Measurements from ENCODE around the gene ZNF322.

ZNF322 gene

DNA sequence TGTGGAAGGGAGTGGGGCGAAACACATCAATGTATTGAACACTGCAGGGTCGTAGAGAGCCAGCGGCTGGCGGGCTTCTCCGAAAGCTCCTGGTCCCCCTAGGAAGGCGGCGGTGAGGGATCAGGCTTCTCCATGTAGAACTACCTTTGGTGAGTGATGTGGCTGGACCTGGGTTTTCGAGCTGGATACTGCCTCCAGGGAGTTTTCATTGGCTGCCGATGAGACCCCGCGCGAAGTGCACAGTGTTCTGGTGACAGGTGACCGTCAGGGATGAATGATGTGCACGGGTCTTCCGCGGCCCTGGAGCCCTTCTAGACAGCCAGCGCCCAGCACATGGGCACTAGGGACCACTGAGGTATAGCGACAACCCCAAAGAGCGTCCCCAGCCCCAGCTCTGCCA is 46.3 kb downstream of the ZNF322 start:
- DNase-seq, result no peak

DNA sequence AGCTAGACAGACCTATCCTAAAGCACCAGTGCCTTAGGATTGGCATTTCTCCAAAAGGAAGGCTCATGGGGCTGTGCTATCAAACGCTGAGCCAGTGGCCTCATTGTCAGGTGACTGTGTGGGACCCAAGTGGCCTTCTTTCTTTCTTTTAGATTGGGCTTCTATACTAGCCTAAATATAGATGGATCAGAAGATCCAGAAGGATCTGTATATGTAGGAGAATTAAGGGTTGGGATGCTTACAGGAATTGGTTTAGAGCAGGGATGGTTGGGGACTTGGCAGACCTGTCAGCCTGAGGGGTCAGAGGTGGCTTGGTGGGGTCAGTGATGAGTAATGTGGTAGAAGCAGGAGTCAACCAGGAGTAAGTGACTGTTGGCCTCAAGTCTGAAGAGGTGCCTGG is 47.9 kb downstream of the ZNF322 start:
- no peak for DNase-seq

DNA sequence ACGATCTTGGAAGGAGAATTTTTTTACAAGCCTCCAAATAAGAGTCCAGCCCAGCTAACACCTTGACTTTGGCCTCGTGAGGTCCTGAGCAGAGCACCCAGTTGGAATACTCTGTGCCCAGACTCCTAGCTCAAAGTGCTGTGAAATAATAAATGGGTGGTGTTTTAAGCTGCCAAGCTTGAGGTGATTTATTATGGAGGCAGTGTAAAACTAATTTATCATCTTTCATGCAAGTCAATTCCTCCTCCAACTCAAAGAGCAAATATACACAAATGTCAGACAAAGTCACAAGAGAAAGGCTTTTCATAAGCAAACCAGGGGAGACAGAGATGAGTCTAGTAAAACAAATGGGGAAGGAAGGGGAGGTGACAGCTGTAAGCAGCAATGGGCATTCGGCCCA is 50.1 kb downstream of the ZNF322 start:
- DNase-seq, result no peak

DNA sequence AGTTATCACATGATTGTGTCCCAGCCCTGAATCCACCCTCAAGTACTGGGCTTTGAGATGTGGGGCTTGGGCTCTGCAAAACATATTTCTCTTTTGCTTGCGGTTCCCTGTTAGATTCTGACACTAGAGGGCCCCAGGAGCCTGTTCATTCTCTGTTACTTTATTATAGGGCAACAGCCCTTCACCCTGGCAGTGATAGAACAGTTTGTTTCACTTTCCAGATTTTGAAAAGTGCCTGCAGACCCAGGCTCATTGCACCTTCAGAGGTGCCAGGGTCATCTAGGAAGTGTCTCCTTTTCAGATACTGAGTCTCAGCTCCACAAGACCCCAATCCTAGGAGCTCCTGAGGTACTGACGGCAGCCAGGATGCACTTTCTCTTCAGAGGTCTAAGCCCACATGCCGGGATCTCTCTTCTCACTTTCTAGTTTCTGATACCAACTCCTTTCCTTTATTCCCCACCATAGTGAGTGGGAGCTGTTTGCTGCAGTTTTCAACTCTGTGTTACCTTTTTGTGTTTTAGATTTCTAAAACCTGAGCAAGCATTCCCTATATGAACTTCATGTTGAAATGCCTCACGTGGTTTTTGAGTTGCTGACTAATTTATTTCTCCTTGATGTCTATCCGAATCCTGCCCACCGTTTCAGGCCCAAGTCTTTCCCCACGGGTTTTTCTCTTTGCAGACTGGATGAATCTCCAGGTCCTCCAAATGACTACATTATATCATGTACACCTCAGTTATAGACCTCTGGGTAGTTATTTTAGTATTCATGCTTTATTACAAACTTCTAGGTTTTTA is 51.9 kb downstream of the ZNF322 start:
- peak; percentile 67 for DNase-seq

DNA sequence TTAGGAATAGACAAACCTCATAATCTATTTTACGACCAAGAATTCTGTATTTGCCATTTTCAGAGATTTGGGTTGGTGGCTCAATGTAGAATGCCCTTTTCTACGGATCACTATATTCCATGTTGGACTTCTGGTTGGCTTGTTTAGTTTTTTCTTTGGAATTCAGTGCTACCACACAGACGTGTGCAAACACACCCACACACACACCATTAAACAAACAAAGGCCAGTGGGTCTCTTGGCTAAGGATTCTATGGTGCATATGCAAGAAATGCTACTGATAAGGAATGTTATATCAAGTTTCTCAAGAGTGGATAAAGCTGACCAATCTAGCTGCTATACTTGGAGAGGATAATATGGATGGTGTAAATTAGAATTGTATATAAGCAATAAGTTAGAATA is 54.7 kb downstream of the ZNF322 start:
- no peak for DNase-seq

DNA sequence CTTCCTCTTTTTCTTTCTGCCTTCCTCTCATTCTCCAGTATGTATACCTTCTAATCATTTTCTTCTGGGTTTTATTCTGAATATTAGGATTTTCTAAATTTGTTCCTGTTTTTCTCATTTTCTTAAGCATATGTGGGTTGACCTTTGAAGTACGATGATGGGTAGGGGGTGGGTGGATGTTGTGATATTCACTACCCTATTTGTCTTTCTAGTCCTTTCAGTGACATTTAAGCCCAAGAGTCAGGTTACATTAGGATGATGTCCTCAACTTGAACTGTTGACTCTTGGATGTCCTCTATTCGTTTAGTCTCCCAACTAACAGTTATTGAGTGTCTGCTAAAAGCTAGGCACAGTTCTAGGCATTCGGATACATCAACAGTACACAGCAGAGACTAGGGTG is 55.5 kb downstream of the ZNF322 start:
- no peak for DNase-seq

DNA sequence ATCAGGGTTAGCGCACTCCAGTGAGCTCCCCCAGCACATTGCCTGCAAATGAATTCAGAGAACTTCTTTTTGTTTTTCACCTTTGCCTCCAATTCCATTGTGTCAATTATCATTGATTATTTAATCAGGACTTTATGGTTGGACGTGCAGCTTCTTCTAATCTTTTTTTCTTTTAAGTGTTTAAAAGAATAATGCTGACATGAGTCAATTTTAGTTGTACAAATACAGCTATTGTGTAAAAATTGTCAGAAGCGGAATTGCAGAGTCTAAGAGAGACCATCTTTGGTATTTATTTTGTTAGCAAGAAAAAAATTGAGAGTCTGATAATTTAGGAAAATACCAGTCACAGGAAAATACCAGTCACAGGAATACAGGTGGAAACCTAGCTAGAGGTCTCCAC is 57.3 kb downstream of the ZNF322 start:
- DNase-seq, result no peak

DNA sequence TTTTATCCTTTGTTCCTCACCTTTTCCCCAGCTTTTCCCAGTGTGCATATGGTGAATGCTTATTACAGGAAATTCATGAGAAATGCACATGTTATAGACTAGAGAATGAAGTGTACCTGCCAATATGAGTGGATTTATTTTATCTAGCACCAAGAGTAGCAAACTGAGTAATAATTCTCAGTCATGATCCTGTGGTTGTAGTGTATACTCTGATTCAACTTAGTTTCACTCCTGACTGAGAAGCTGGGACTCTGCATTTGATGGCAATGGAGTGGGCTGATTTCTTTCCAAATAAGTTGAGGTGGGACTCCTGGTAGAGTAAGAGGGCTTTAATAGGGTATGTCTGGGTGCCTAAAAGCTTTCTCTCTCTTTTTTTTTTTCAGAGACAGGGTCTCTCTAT is 58.8 kb downstream of the ZNF322 start:
- DNase-seq, result no peak

DNA sequence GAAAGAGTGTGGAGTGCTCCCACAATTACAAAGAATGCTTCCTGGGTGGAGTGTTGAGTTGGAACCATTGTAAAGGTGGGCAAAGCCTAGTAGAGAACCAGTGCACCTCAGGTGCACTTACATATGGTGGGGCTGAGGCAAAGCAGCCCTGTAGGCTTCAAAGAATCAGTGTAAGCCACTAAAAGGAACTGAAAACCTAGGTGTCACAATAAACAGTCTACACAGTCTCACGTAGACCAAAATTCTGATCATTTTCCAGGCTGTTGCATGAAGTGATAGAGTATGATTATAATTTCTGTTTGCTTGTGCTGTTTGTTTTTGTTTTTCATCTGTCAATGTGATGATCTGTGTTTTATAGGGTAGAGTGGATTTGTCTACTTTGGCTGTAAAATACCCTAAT is 60.0 kb downstream of the ZNF322 start:
- DNase-seq, result no peak

DNA sequence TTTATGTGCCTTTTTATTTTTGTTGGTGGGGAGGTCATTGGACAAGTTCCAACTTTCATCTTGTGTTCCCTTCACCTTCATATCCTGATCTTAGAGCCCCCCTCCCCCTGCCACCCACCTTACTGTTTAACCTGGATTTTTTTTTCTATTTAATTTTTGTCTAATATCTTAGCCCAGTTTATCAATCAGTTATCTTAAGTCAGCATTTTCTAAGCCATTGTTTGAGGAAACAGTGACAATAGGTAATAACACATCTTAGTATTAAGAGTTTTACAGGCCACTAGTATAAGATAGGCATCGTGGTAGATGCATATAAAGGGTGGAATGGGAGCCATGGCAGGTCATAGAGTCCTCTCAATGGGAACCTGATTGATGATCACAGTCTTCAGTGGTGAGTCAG is 60.4 kb downstream of the ZNF322 start:
- DNase-seq, result no peak

DNA sequence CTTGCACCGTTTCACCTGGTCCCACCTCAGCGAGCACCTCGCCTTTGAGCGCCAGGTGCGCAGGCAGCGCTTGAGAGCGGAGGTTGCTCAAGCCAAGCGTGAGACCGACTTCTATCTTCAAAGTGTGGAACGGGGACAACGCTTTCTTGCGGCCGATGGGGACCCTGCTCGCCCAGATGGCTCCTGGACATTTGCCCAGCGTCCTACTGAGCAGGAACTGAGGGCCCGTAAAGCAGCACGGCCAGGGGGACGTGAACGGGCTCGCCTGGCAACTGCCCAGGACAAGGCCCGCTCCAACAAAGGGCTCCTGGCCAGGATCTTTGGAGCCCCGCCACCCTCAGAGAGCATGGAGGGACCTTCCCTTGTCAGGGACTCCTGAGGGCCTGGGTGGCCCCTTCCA is 61.3 kb downstream of the ZNF322 start:
- DNase-seq, result no peak

DNA sequence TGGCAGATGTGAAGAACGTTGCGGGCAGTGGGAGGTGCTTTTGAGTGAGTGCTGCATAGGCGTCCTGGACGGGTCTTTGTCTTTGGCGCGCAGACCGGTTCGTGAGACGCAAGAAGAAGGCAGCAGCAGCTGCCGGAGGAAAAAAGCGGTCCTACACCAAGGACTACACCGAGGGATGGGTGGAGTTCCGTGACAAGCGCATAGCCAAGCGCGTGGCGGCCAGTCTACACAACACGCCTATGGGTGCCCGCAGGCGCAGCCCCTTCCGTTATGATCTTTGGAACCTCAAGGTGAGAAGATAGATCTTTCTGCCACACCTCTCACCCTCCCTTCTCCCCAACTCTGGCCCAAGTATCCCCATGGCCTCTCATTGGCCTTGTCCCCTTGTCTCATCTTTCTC is 61.7 kb downstream of the ZNF322 start:
- no peak for DNase-seq

DNA sequence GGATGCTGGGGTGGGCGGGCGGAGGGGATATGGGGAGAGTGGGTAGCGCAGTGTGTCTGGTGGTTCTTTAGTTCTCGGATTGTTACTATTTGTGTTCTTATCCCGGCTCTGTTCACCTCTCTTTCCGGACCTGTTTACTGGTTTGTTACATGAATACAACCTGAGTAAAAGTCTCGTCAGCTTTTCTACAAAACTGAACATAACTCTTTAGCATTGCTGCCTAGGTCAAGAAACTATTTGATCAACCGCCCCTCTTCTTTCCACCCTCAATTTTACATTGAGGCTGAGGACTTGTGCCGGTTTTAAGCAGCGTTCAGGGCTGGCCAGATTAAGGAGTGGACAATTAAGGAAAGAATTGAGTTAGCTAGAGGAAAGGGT is 62.2 kb downstream of the ZNF322 start:
- DNase-seq, result no peak

DNA sequence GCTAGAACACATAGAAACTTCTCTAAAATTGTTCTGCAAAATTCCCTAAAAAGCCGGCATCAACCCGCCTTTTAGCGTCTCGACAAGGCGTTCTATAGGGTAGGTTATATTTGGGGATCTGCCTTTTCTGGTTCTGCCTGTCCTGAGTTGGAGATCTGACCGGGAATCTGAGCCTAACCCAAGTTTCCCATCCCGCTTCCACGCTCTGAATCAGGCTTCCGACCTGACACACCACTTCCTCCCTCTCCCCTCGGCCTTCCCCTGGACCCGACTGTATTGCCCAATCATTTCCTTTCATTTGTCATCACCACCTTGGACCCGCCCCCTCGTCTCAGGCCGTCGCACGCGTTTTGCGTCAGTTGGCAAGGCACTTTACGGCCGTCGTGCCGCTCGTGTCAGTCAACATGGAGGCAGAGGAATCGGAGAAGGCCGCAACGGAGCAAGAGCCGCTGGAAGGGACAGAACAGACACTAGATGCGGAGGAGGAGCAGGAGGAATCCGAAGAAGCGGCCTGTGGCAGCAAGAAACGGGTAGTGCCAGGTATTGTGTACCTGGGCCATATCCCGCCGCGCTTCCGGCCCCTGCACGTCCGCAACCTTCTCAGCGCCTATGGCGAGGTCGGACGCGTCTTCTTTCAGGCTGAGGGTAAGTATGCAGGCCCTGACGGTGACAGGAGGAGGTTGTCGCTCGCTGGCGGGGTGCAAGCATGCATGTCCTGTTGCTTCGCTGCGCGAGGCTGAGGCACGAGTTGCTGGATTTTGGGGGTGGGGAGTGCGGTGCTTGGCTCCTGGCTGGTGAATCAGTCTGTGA is 62.8 kb downstream of the ZNF322 start, which contains the start of gene ABT1:
Gene ABT1, plus strand, starts transcription at position 375 of the 810 bp plus-strand sequence. Its CDS starts 30 bp downstream, at position 405.
- DNase-seq, result peak; percentile 96

DNA sequence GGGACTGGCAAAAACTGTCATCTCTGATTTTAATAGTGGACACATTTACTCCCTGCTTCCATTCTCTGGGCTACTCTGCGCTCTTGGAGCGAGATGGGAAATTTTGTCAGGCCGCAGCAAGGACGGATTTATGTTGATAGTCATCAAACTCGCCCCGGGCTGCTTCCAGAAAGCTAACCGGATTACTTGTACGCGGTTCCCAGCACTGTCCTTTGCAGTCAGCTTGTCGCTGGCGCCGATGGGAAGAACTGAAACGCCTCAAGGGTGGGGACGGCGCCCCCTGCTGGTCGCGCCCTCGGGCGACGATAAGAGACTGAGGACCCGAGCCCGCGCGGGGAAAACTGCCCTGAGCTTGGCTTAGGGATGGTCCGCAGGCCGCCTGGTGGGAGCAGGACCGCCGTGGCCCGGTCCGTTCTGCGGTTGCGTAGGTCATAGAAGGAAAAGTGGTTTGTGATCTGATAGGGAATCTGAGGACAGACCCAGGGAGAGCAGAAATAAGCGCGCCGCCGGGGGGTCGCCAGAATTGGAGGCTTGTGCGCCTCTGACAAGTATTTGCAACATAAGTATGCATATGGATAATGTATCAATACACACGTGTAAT is 63.8 kb downstream of the ZNF322 start:
- DNase-seq, result peak; percentile 85

DNA sequence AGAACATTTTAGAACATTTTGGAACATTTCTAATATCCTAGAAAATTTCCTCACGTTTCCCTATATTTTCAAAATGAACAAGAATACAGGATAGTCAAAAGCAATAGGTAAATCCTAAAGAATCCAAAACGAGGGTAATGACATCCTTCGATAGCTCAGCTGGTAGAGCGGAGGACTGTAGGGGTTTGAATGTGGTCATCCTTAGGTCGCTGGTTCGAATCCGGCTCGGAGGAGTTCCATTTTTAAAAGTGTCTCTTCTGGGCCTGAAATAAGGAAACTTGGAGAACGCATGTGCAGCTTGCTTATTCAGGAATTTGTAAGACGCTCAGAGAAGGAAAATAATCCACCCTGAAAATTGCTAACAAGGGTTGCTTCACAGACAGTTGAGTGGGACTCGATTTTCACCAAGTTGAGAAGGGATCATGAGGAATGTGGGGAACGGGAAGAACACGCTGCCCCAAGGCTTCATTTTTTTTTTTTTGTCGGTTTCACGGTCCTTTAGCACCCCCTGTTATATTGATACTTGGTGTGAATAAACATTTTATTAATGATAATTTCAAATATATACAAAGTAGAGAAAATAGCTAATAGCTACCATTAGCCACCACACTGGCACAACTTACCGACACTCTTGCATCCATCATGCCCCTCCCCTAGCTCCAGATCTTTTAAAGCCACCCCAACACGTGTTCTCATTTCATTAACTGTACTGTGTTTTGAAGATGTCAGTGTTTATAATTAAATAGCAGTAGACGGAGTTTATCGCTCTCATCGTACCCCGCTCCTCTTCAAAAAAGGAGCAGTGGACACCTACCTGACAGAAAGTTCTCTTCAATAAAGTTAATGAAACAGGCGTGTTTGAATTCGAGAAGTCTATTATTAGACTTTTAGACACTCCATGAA is 64.6 kb downstream of the ZNF322 start:
- DNase-seq, result no peak

DNA sequence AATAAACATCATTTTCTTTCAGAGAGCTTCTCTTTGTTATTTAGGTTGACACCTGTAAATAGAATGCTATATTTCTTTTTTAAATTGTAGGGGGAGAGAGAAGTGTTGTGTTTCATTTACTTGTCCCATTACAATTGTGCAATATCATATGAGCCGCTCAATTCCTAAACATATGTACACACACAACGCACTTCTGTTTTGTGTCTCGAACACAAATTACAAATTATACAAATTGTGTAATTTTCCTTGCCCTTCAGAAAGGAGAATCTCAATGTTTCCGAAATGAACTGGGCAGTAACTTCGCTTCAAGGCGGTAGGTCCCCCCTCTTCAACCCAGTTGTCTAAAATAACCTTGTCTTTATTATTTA is 65.4 kb downstream of the ZNF322 start:
- DNase-seq, result no peak

DNA sequence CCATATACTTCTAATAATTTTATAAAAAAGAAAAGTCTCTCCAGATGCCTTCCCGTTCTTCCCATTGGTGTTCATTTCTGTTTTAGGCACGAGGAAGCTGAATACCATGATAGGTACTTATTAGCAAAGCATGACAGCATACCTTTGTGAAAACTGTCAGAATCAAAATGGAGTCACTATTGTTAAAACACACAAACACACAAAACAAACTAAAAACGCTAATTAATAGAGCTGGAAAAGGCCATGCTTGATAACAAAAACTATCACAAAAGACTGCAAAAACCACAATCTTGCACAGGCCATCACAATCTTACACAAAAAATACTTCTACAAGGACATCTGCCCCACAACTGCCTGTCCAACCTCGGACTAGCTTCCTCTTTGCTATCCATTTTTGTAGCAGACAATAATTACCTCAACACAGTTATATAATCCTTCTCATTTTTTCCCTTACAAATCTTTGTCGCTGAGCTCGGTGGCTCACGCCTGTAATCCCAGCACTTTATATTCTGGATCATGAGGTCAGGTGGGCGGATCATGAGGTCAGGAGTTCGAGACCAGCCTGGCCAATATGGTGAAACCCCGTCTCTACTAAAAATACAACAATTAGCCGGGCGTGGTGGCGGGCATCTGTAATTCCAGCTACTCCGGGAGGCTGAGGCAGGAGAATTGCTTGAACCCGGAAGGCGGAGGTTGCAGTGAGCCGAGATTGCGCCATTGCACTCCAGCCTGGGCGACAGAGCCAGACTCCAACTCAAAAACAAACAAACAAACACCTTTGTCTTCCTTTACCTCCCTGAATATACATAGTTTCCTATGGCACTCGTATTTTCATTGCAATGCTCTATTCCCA is 66.0 kb downstream of the ZNF322 start:
- no peak for DNase-seq

DNA sequence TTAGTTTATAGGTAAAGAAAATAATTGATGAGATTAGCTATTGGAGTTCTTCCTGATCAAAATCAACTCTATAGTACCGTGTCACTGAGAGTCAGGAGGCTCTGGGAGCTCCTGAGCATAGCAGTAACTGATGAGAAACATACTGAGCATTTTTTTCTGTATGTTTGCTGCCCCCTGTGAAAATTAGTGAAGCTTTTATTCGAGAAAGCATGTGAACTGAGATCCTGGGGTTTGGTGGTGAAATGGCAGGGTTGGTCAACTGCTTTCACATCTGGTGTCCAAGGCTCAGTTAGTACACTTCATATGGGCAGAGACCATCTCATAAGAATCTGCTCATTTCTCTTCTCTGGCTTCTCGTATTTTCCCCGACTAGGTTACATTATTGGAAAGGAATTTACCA is 66.9 kb downstream of the ZNF322 start:
- DNase-seq, result no peak

DNA sequence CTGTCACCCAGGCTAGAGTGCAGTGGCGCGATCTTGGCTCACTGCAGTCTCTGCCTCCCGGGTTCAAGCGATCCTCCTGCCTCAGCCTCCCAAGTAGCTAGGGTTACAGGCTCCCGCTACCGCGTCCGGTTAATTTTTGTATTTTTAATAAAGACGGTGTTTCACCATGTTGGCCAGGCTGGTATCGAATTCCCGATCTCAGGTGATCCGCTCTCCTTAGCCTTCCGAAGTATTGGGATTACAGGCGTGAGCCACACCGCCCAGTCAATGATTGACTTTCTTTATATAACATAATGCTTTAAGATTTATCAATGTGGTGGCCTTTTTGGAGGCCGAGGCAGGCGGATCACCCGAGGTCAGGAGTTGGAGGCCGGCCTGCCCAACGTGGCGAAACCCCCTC is 70.6 kb downstream of the ZNF322 start:
- no peak for DNase-seq
